GM12878 (cell line): ENCODE results near the gene TRPM3. TPM values are rescaled to one million over a fixed set of nuclear protein-coding genes. Genes with fewer than 3 reads are reported as not detected.

Experiments
- ATAC-seq: fragments of 200-7000 bp; cut with Tn5 transposase; 3 replicates; pipeline ENCODE4 v1.9.1; 2020; ENCODE audit warnings: mild to moderate bottlenecking, moderate library complexity
- BruUV-seq: library from RNA; stranded (reverse); fragments of 400-500 nt; replicated peaks from 2 replicates; lab custom pipeline; 2021; lab: Mats Ljungman, UMichigan
- CTCF ChIA-PET: fragments of 300-600 bp; sonication (Branson Sonifier 250); formaldehyde crosslinking; extraction: SDS; loops from one replicate; lab custom pipeline; 2021; ENCODE audit warnings: inconsistent platforms; lab: Yijun Ruan, JAX
- POLR2A ChIA-PET: fragments of 350-600 bp; formaldehyde crosslinking; extraction: SDS; loops from one replicate; lab custom pipeline; 2021; ENCODE audit warnings: inconsistent platforms; lab: Charles Lee
- RAD21 ChIA-PET: fragments of 300-600 bp; sonication (Branson Sonifier 250); formaldehyde crosslinking; loops from one replicate; lab custom pipeline; 2023; ENCODE audit warnings: antibody characterized with exemption; ENCODE audit not compliant: unreplicated experiment; lab: Charles Lee
- SMC1A ChIA-PET: fragments of 300-600 bp; sonication (Branson Sonifier 250); formaldehyde crosslinking; loops from one replicate; lab custom pipeline; 2023; ENCODE audit not compliant: unreplicated experiment, uncharacterized antibody; lab: Charles Lee
- DNase-seq: peaks from one replicate; pipeline ENCODE4 v3.0.0-alpha.2; 2011; ENCODE audit warnings: low read depth, low spot score
- FAIRE-seq: peaks from 3 replicates; lab custom pipeline; 2011; peaks lifted over from hg19 to GRCh38; lab: Jason Lieb, UNC
- H2AFZ ChIP-seq: 2 replicates; pipeline ENCODE4 v1.6.0; 2011; ENCODE audit warnings: low read depth, low read length, control low read depth; ENCODE audit not compliant: control insufficient read depth
- H3K27ac ChIP-seq: 2 replicates; pipeline ENCODE4 v1.5.1; 2011; ENCODE audit warnings: control low read depth; ENCODE audit not compliant: control insufficient read depth, insufficient read depth
- H3K27me3 ChIP-seq, 2 experiments: replicated peaks in 1 of 2; 2 replicates each; pipeline versions ENCODE4 v1.6.0 to v1.6.1; 2011; ENCODE audit warnings: low read length in 1 of 2; ENCODE audit not compliant: control insufficient read depth in 2 of 2, insufficient read depth in 2 of 2
- H3K36me3 ChIP-seq, 2 experiments: 2 replicates each; pipeline ENCODE4 v1.5.1; 2011; ENCODE audit warnings: low read length in 1 of 2; ENCODE audit not compliant: control insufficient read depth in 2 of 2, insufficient read depth in 2 of 2
- H3K4me1 ChIP-seq: 2 replicates; pipeline ENCODE4 v1.6.1; 2011; ENCODE audit warnings: mild to moderate bottlenecking, low read length, moderate library complexity, mixed read lengths; ENCODE audit not compliant: control insufficient read depth, insufficient read depth
- H3K4me2 ChIP-seq: 2 replicates; pipeline ENCODE4 v1.6.0; 2011; ENCODE audit warnings: control low read depth; ENCODE audit not compliant: control insufficient read depth, insufficient read depth
- H3K4me3 ChIP-seq: fragments of 200-600 bp; sonication (generic); 2 replicates; pipeline ENCODE4 v1.5.1; 2016
- H3K79me2 ChIP-seq: 2 replicates; pipeline ENCODE4 v1.6.0; 2011; ENCODE audit warnings: low read length; ENCODE audit not compliant: control insufficient read depth, insufficient read depth
- H3K9ac ChIP-seq: 2 replicates; pipeline ENCODE4 v1.8.0; 2011; ENCODE audit warnings: low read length, control low read depth, mixed read lengths; ENCODE audit not compliant: control insufficient read depth, insufficient read depth
- H3K9me3 ChIP-seq: replicated peaks from 3 replicates; pipeline ENCODE4 v1.5.1; 2011; ENCODE audit warnings: mild to moderate bottlenecking, low read length; ENCODE audit not compliant: control insufficient read depth, insufficient read depth
- H4K20me1 ChIP-seq: 2 replicates; pipeline ENCODE4 v1.6.0; 2011; ENCODE audit not compliant: control insufficient read depth, insufficient read depth
- BMI1 ChIP-seq: fragments of 450-650 bp; IDR thresholded peaks from 2 replicates; pipeline ENCODE4 v1.6.1; 2016; ENCODE audit warnings: mild to moderate bottlenecking, moderate library complexity, borderline replicate concordance
- HDGF ChIP-seq: fragments of 450-650 bp; IDR thresholded peaks from 2 replicates; pipeline ENCODE4 v1.6.1; 2016; ENCODE audit warnings: antibody characterized with exemption
- NBN ChIP-seq: fragments of 450-650 bp; IDR thresholded peaks from 2 replicates; pipeline ENCODE4 v1.6.1; 2016
- NR2C2 ChIP-seq: IDR thresholded peaks from 2 replicates; pipeline ENCODE4 v1.6.1; 2011; ENCODE audit warnings: borderline replicate concordance, low read depth; ENCODE audit not compliant: control insufficient read depth, insufficient read length
- SREBF1 ChIP-seq: IDR thresholded peaks from 2 replicates; pipeline ENCODE4 v1.6.1; 2012; ENCODE audit warnings: mild to moderate bottlenecking, low read length
- ZZZ3 ChIP-seq: IDR thresholded peaks from 2 replicates; pipeline ENCODE4 v1.6.1; 2011; ENCODE audit warnings: low read depth; ENCODE audit not compliant: control insufficient read depth, insufficient read length
- WGBS: methylation state at CpG from one replicate; pipeline ENCODE4 v1.1.6; 2016; ENCODE audit warnings: low lambda C conversion rate; ENCODE audit not compliant: insufficient replicate concordance, insufficient coverage; ENCODE audit errors: missing lambda C conversion rate; 5-methylcytosine and 5-hydroxymethylcytosine counted together
- in situ Hi-C: fragments of 300-500 bp; cut with MboI; formaldehyde crosslinking; loops from 9 replicates; pipeline ENCODE4 v1.14.3; 2018; ENCODE audit warnings: mixed read lengths
- intact Hi-C: fragments of 100-400 bp; cut with micrococcal nuclease; formaldehyde crosslinking; loops from one replicate; pipeline ENCODE4 v1.14.2; 2022; ENCODE audit not compliant: unreplicated experiment
- polyA plus RNA-seq, 11 experiments: library from polyadenylated mRNA; depleted of rRNA in 4 of 11; unstranded in 6 of 11; stranded (reverse) in 5 of 11; fragments of >200 nt; fragmentation: Nextera tagmentation in 4 of 11; fragmentation: Illumina TruSeq in 1 of 11; extraction: Ambion mirVana in 4 of 11; extraction: Trizol in 1 of 11; gene quantifications; 1 replicate in 1 of 11; 2 replicates in 10 of 11; pipeline versions ENCODE4 v1.2.1 to v1.2.3, GENCODE V29; 2011 to 2016; ENCODE audit warnings: inconsistent platforms in 2 of 11, missing spikeins in 2 of 11, low read depth in 1 of 11
- total RNA-seq, 4 experiments: library from RNA; depleted of rRNA in 3 of 4; stranded (reverse); fragments of >200 nt in 3 of 4; fragmentation: Illumina TruSeq in 1 of 4; extraction: Trizol in 1 of 4; gene quantifications; 2 replicates each; pipeline versions ENCODE4 v1.2.1 to v1.2.3, GENCODE V29; 2013 to 2021
- TF ChIP-seq, protein P1 (sequence below), 3 experiments: IDR thresholded peaks in 2 of 3; conservative IDR thresholded peaks in 1 of 3; 2 replicates each; pipeline ENCODE4 v1.5.1; 2011; ENCODE audit warnings: low read depth in 3 of 3, low read length in 3 of 3, mild to moderate bottlenecking in 3 of 3, control low read depth in 2 of 3, moderate library complexity in 2 of 3, inconsistent platforms in 1 of 3, mixed read lengths in 1 of 3; ENCODE audit not compliant: control insufficient read depth in 2 of 3, insufficient read depth in 1 of 3; ENCODE audit errors: extremely low read depth in 1 of 3

The TRPM3 gene
- total and polyA plus RNA-seq, 10 of the 15 experiments (the other 5 are each of a cell fraction or from before 2014, with no cell fraction given) = not detected

DNA sequence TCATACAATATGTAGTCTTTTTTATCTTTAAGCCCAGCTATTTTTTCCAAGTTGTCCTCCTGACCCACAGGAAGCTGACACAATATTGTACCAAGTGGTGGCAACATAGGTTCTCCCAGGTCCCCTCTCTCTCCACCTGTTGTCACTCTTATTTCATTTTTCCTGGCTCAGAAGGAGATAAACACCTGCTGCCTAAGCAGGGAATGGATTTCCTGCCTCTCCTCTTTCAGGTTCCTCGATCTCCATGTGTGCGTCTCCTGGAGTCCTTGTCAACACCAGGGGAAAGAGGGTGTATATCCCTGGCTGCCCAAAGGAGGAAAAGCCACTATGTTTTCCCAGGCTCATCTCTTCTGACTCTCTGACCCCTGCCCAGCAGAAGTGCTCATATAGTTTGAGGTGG lies 625.2 kb downstream of the TRPM3 start:
- POLR2A ChIA-PET = interaction anchor here (0.6 to 1.1 kb wide), 2 partner anchors 18 to 818 kb away, joined by 3 read pairs; no protein-coding TSS in a partner anchor
- no peak for FAIRE-seq
- H3K4me1 ChIP-seq = no peaks in the 10 kb centered on the region

More for the DNA sequence above, 625.2 kb downstream of the TRPM3 start:
- DNase-seq (no peak), ATAC-seq (no peak)
- TF ChIP-seq, protein P1, sequence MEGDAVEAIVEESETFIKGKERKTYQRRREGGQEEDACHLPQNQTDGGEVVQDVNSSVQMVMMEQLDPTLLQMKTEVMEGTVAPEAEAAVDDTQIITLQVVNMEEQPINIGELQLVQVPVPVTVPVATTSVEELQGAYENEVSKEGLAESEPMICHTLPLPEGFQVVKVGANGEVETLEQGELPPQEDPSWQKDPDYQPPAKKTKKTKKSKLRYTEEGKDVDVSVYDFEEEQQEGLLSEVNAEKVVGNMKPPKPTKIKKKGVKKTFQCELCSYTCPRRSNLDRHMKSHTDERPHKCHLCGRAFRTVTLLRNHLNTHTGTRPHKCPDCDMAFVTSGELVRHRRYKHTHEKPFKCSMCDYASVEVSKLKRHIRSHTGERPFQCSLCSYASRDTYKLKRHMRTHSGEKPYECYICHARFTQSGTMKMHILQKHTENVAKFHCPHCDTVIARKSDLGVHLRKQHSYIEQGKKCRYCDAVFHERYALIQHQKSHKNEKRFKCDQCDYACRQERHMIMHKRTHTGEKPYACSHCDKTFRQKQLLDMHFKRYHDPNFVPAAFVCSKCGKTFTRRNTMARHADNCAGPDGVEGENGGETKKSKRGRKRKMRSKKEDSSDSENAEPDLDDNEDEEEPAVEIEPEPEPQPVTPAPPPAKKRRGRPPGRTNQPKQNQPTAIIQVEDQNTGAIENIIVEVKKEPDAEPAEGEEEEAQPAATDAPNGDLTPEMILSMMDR (IDR thresholded peaks at IDR 0.05 in 2 of 3, conservative IDR thresholded peaks at IDR 0.05 in 1 of 3; ENCODE audit: control insufficient read depth in 2 of 3, extremely low read depth in 1 of 3, insufficient read depth in 1 of 3, low read depth in 3 of 3, low read length in 3 of 3) = no peak
- TF ChIP-seq NBN = no peak
- TF ChIP-seq SREBF1 = no peak
- TF ChIP-seq HDGF = no peak
- no peak for TF ChIP-seq ZZZ3
- no peak for TF ChIP-seq BMI1
- no peak for TF ChIP-seq NR2C2
- Histone ChIP-seq H3K27me3 (0 out of 4 replicates have a peak, but pooled peaks cover 0 to 2% of the 10 kb centered on the region in 2 experiments), H4K20me1 (no peaks in the 10 kb centered on the region), H3K79me2 (no peaks in the 10 kb centered on the region), H3K4me2 (no peak overlapping the region), H3K4me3 (no peak overlapping the region), H3K36me3 (no peaks in the 10 kb centered on the region), H2AFZ (no peak overlapping the region), H3K9me3 (no peaks in the 10 kb centered on the region), H3K27ac (no peak overlapping the region), H3K9ac (no peak overlapping the region)
- intact Hi-C loops (no loop called here), in situ Hi-C loops (no loop called here)
- RAD21 ChIA-PET = no interaction called here
- CTCF ChIA-PET = interaction anchor here (0.9 to 1.7 kb wide), 4 partner anchors 9 to 156 kb away, joined by 3 to 4 read pairs (median 4); no protein-coding TSS in a partner anchor
- no TSS peak for BruUV-seq
- SMC1A ChIA-PET = interaction anchor here (0.7 to 1.0 kb wide), 3 partner anchors 99 to 156 kb away, joined by 3 read pairs; no protein-coding TSS in a partner anchor
- WGBS = 57% methylated on average over 2 of the region's 2 CpGs
